A549 (cell line): ENCODE data around the gene ACVR1. TPM values are rescaled to one million over a fixed set of nuclear protein-coding genes. Genes with fewer than 3 reads are reported as not detected.
"Not testable (repeated sequence)": the region's sequence is repeated elsewhere in the genome, so short reads cannot be mapped to it uniquely, and the experiment has no call there.

Experiments used
- ATAC-seq, 2 experiments: fragments of 200-7000 bp in 1 of 2; fragments of >200 bp in 1 of 2; cut with Nextera tagmentation in 1 of 2; cut with Tn5 transposase in 1 of 2; 3 replicates each; pipeline versions ENCODE4 v1.8.0 to v1.9.1; 2018 to 2020; ENCODE audit warnings: mild to moderate bottlenecking in 1 of 2, moderate library complexity in 1 of 2
- CTCF ChIA-PET: fragments of 300-600 bp; sonication (Branson Sonifier 250); formaldehyde crosslinking; extraction: SDS; loops from one replicate; lab custom pipeline; 2021; ENCODE audit warnings: antibody characterized with exemption, inconsistent platforms; lab: Yijun Ruan, JAX
- POLR2A ChIA-PET: fragments of 350-600 bp; formaldehyde crosslinking; extraction: SDS; loops from one replicate; lab custom pipeline; 2021; ENCODE audit warnings: antibody characterized with exemption, inconsistent platforms; lab: Yijun Ruan, JAX
- DNase-seq, 2 experiments: peaks; one replicate each; pipeline versions ENCODE4 v3.0.0 to v3.0.0-alpha.2; 2011 to 2016; ENCODE audit warnings: low read depth in 1 of 2, low spot score in 1 of 2
- FAIRE-seq: peaks from 2 replicates; lab custom pipeline; 2011; peaks lifted over from hg19 to GRCh38; lab: Jason Lieb, UNC
- H3K27ac ChIP-seq, 2 experiments: fragments of >200 bp; sonication (Bioruptor Twin); formaldehyde crosslinking; 3 replicates each; pipeline ENCODE4 v1.5.1; 2016 to 2017
- H3K4me1 ChIP-seq: fragments of >200 bp; sonication (Bioruptor Twin); formaldehyde crosslinking; 3 replicates; pipeline ENCODE4 v1.6.1; 2016
- H3K4me2 ChIP-seq: fragments of >200 bp; sonication (Bioruptor Twin); formaldehyde crosslinking; 3 replicates; pipeline ENCODE4 v1.6.1; 2016
- H3K4me3 ChIP-seq: fragments of >200 bp; sonication (Bioruptor Twin); formaldehyde crosslinking; 3 replicates; pipeline ENCODE4 v1.5.1; 2016
- H3K9me3 ChIP-seq: fragments of >200 bp; sonication (Bioruptor Twin); formaldehyde crosslinking; 3 replicates; pipeline ENCODE4 v1.6.1; 2016
- BHLHE40 ChIP-seq: IDR thresholded peaks from 2 replicates; pipeline ENCODE4 v1.6.1; 2012; ENCODE audit warnings: low read depth, low read length, inconsistent platforms
- CBX8 ChIP-seq: fragments of 200-600 bp; sonication (generic); IDR thresholded peaks from 2 replicates; pipeline ENCODE4 v1.6.1; 2016
- CEBPB ChIP-seq, 2 experiments: fragments of >200 bp in 1 of 2; sonication (Bioruptor Twin) in 1 of 2; formaldehyde crosslinking in 1 of 2; IDR thresholded peaks; 2 replicates each; pipeline ENCODE4 v1.6.1; 2012 to 2016
- EP300 ChIP-seq, 2 experiments: fragments of >200 bp; sonication (Bioruptor Twin); formaldehyde crosslinking; IDR thresholded peaks; 2 replicates in 1 of 2; 3 replicates in 1 of 2; pipeline ENCODE4 v1.6.1; 2016 to 2017
- FOSB ChIP-seq: fragments of 250-450 bp; sonication (Bioruptor Pico); IDR thresholded peaks from 2 replicates; pipeline ENCODE4 v1.5.0; 2020; ENCODE audit warnings: mild to moderate bottlenecking, moderate library complexity
- FOXS1 ChIP-seq: fragments of 250-450 bp; sonication (Bioruptor Pico); IDR thresholded peaks from 2 replicates; pipeline ENCODE4 v1.5.0; 2020; ENCODE audit warnings: mild to moderate bottlenecking, moderate library complexity
- HOXB13 ChIP-seq: fragments of 250-450 bp; sonication (Bioruptor Pico); IDR thresholded peaks from 2 replicates; pipeline ENCODE4 v1.5.0; 2020; ENCODE audit warnings: low read depth, mild to moderate bottlenecking, moderate library complexity
- HOXB5 ChIP-seq: fragments of 250-450 bp; sonication (Bioruptor Pico); IDR thresholded peaks from 2 replicates; pipeline ENCODE4 v1.5.0; 2020; ENCODE audit warnings: mild to moderate bottlenecking, moderate library complexity
- KDM5A ChIP-seq: fragments of 200-600 bp; sonication (generic); IDR thresholded peaks from 2 replicates; pipeline ENCODE4 v1.6.1; 2016; ENCODE audit warnings: antibody characterized with exemption, mild to moderate bottlenecking
- MAFK ChIP-seq: fragments of 450-650 bp; IDR thresholded peaks from 2 replicates; pipeline ENCODE4 v1.6.1; 2014; ENCODE audit not compliant: partially characterized antibody
- NFE2L2 ChIP-seq: fragments of 150-350 bp; conservative IDR thresholded peaks from 2 replicates; pipeline ENCODE4 v1.6.1; 2014; ENCODE audit warnings: low read length
- PHF8 ChIP-seq: fragments of 200-600 bp; sonication (generic); IDR thresholded peaks from 2 replicates; pipeline ENCODE4 v1.6.1; 2016; ENCODE audit warnings: low read depth, mild to moderate bottlenecking, antibody characterized with exemption, moderate library complexity, borderline replicate concordance
- POLR2AphosphoS2 ChIP-seq: conservative IDR thresholded peaks from 2 replicates; pipeline ENCODE4 v1.6.1; 2012; ENCODE audit warnings: low read length, improper control_type of control experiment, inconsistent platforms
- RAD21 ChIP-seq, 2 experiments: fragments of >200 bp in 1 of 2; sonication (Bioruptor Twin) in 1 of 2; formaldehyde crosslinking in 1 of 2; IDR thresholded peaks in 1 of 2; conservative IDR thresholded peaks in 1 of 2; 2 replicates in 1 of 2; 3 replicates in 1 of 2; pipeline ENCODE4 v1.6.1; 2012 to 2018; ENCODE audit warnings: inconsistent platforms in 1 of 2
- RARB ChIP-seq: fragments of 250-450 bp; sonication (Bioruptor Pico); IDR thresholded peaks from 2 replicates; pipeline ENCODE4 v1.8.0; 2021; ENCODE audit warnings: mild to moderate bottlenecking, moderate library complexity
- RCOR1 ChIP-seq: fragments of 150-350 bp; IDR thresholded peaks from 2 replicates; pipeline ENCODE4 v1.6.1; 2014; ENCODE audit warnings: antibody characterized with exemption, low read length, low read depth
- SREBF2 ChIP-seq: fragments of 450-650 bp; IDR thresholded peaks from 2 replicates; pipeline ENCODE4 v1.6.1; 2014; ENCODE audit warnings: mild to moderate bottlenecking, moderate library complexity
- TFCP2L1 ChIP-seq: fragments of 250-450 bp; sonication (Bioruptor Pico); IDR thresholded peaks from 2 replicates; pipeline ENCODE4 v1.5.0; 2021; ENCODE audit warnings: mild to moderate bottlenecking
- ZC3H11A ChIP-seq: fragments of 450-650 bp; IDR thresholded peaks from 2 replicates; pipeline ENCODE4 v1.6.1; 2014; ENCODE audit warnings: antibody characterized with exemption, mild to moderate bottlenecking
- WGBS: methylation state at CpG from one replicate; pipeline ENCODE4 v1.1.6; 2017; ENCODE audit errors: missing lambda C conversion rate; 5-methylcytosine and 5-hydroxymethylcytosine counted together
- polyA plus RNA-seq, 4 experiments: library from polyadenylated mRNA; depleted of rRNA in 3 of 4; stranded (reverse); fragments of >200 nt; fragmentation: RNase III in 1 of 4; extraction: RNeasy Plus Mini Kit Qiagen cat#74134 plus additional on column Dnase treatment in 1 of 4; gene quantifications; 2 replicates in 3 of 4; 3 replicates in 1 of 4; pipeline ENCODE4 v1.2.3, GENCODE V29; 2011 to 2017
- TF ChIP-seq, protein P1 (sequence below): IDR thresholded peaks from 2 replicates; pipeline ENCODE4 v1.6.1; 2012
- TF ChIP-seq, protein P2 (sequence below): fragments of >200 bp; sonication (Bioruptor Twin); formaldehyde crosslinking; IDR thresholded peaks from 3 replicates; pipeline ENCODE4 v1.5.1; 2016

ACVR1 gene
- polyA plus RNA-seq, 2 of the 4 experiments (the other 2 are of a cell fraction) = 14.6 to 21.6 TPM

DNA sequence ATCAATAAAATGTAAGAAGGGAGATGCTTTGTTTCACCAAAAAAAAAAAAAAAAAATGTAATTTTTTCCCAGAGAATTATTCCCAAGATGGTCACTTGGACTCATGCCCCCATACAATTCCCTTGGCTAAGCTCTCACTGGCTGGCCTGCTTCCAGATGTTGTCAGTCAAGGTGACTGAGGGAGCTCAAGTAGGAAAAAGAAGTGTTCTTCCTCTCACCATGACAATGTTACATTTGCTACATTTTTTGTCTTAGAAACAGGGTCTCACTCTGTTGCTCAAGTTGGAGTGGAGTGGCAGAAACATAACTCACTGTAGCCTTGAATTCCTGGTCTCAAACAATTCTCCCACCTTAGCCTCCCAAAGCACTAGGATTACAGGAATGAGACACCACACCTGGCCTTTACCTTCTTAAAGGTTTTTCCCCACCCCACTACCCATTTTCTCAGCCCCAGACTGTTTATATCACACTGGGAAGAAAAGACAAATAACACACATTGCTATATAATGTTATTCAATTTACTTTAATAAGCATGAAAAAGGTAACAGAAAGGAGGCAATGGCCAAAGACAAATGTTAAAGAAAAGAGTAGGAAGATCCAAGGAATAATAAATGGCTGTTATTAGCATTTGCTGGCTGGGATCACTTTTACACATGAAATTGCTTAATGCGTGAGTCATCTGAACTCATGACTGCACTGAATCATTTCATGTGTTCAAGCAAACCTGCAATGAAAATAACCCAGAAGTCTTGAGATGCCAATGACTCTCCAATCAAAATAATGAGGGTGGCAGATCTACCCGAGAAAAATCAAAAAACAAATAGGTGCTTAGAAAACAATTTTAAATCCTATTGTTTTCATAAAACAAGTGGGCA is 45.2 kb downstream of the ACVR1 start (continued):
- TF ChIP-seq RCOR1 = no peak
- TF ChIP-seq TFCP2L1 (CRISPR knock-in tag) = no peak
- no peak for TF ChIP-seq BHLHE40
- TF ChIP-seq EP300 (IDR thresholded peaks at IDR 0.05) = peak; percentile 18 to 40; a peak in 2 of 5 replicates
- no peak for TF ChIP-seq NFE2L2
- no peak for TF ChIP-seq HOXB13 (CRISPR knock-in tag)
- no peak; the same call in 1 of the 2 replicates for TF ChIP-seq RARB (CRISPR knock-in tag)

DNA sequence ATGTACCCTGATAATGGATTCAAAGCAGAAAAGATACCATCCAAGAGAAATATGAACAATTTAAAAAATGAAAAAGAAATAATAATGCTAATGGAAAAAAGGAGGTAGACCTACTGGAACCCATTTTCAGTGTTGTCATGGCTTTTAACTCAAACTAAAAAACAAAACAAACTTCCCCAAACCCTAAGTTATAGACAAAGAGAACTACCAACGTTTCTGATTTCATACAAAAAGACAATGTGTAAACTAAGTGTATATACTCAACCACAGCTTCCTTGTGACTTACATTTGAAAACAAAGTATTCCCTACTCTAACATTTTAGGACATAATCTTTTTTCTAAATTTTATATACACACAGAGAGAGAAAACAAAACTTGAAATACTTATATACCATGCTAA is 45.9 kb downstream of the ACVR1 start:
- H3K4me2 ChIP-seq = peak overlapping the region; percentile 96
- ATAC-seq (no peak), FAIRE-seq (no peak)
- H3K27ac ChIP-seq = peak overlapping the region; percentile 87 to 91; a peak in 3 of 6 replicates
- peaks cover 24% of the 10 kb centered on the region for H3K4me1 ChIP-seq
- 54% methylated on average over 1 of the region's 1 CpG for WGBS
- H3K9me3 ChIP-seq = no peaks in the 10 kb centered on the region
- no peak overlapping the region for H3K4me3 ChIP-seq
- ChIA-PET CTCF (interaction anchor here (0.7 kb wide), 1 partner anchor 837 kb away, joined by 3 read pairs; no protein-coding TSS in a partner anchor), POLR2A (interaction anchor here (0.7 kb wide), 1 partner anchor 46 kb away, joined by 3 read pairs; the partner anchor contains the start of gene ACVR1)
- no peak for TF ChIP-seq PHF8
- no peak for TF ChIP-seq RARB (CRISPR knock-in tag)
- no peak for TF ChIP-seq MAFK
- TF ChIP-seq KDM5A = no peak
- TF ChIP-seq, protein P1, sequence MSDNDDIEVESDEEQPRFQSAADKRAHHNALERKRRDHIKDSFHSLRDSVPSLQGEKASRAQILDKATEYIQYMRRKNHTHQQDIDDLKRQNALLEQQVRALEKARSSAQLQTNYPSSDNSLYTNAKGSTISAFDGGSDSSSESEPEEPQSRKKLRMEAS = no peak
- no peak for TF ChIP-seq NFE2L2
- TF ChIP-seq TFCP2L1 (CRISPR knock-in tag) = no peak
- TF ChIP-seq FOXS1 (CRISPR knock-in tag) = no peak
- TF ChIP-seq HOXB13 (CRISPR knock-in tag) = no peak
- no peak for TF ChIP-seq FOSB (CRISPR knock-in tag)
- no peak for TF ChIP-seq HOXB5 (CRISPR knock-in tag)
- TF ChIP-seq ZC3H11A = no peak
- TF ChIP-seq, protein P2, sequence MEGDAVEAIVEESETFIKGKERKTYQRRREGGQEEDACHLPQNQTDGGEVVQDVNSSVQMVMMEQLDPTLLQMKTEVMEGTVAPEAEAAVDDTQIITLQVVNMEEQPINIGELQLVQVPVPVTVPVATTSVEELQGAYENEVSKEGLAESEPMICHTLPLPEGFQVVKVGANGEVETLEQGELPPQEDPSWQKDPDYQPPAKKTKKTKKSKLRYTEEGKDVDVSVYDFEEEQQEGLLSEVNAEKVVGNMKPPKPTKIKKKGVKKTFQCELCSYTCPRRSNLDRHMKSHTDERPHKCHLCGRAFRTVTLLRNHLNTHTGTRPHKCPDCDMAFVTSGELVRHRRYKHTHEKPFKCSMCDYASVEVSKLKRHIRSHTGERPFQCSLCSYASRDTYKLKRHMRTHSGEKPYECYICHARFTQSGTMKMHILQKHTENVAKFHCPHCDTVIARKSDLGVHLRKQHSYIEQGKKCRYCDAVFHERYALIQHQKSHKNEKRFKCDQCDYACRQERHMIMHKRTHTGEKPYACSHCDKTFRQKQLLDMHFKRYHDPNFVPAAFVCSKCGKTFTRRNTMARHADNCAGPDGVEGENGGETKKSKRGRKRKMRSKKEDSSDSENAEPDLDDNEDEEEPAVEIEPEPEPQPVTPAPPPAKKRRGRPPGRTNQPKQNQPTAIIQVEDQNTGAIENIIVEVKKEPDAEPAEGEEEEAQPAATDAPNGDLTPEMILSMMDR = no peak
- TF ChIP-seq EP300 (IDR thresholded peaks at IDR 0.05) = no peak
- TF ChIP-seq POLR2AphosphoS2 = no peak
- no peak for TF ChIP-seq BHLHE40
- no peak for TF ChIP-seq SREBF2
- no peak for TF ChIP-seq CBX8
- TF ChIP-seq, all 56 proteins: peak for 0
- no peak for DNase-seq

DNA sequence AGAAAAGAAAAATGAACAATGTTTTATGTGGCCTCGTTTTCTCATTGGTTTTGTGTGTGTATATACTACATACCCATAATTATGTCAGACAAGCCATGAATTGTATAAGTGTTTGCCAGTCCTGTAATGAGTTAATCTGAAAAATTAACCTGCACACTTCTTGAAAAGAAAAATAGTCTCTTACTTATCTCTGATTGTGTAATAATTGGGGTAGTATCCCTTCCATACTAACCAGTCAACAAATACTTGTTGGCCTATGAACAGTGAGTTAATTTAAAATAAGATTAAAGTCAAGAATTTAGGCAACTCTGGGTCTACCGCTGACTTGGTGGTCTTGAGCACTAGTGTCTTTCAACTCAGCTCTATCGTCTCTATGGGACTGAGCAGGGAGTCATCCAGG is 48.8 kb downstream of the ACVR1 start:
- ATAC-seq = no peak
- no peak overlapping the region for H3K4me2 ChIP-seq
- TF ChIP-seq CEBPB (IDR thresholded peaks at IDR 0.05) (no peak), SREBF2 (no peak), RAD21 (conservative IDR thresholded peaks at IDR 0.05 in 1 of 2, IDR thresholded peaks at IDR 0.05 in 1 of 2) (no peak), RARB (CRISPR knock-in tag) (no peak)
- ChIA-PET CTCF (no interaction called here), POLR2A (no interaction called here)
- no peak overlapping the region for H3K4me3 ChIP-seq
- 96% methylated on average over 3 of the region's 3 CpGs for WGBS
- no peaks in the 10 kb centered on the region for H3K9me3 ChIP-seq
- no peak overlapping the region for H3K27ac ChIP-seq
- DNase-seq = no peak
- peaks cover 24% of the 10 kb centered on the region for H3K4me1 ChIP-seq
- no peak for FAIRE-seq

DNA sequence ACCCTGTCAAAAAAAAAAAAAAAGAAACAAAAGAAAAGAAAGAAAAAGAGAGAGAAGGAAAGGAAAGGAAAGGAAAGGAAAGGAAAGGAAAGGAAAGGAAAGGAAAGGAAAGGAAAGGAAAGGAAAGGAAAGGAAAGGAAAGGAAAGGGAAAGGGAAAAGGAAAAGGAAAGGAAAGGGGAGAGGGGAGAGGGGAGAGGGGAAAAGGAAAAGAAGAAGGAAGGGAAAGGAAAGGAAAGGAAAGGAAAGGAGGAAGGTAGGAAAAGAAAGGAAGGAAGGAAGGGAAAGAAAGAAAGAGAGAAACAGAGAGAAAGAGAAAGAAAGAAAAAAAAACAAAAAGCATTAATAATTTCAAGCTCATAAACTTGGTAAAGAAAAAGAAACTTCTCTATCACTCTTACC is 49.5 kb downstream of the ACVR1 start:
- FAIRE-seq, H3K4me2 ChIP-seq, ATAC-seq, POLR2A ChIA-PET, DNase-seq, CTCF ChIA-PET, H3K9me3 ChIP-seq, H3K4me3 ChIP-seq, H3K27ac ChIP-seq: not testable (repeated sequence)
- peaks cover 16% of the 10 kb centered on the region for H3K4me1 ChIP-seq
